Head of caudate nucleus (tissue), 42 donors: Measurements from ENCODE around the gene SLC46A2.

ENCODE experiments used
- DNase-seq, 42 donors: peaks; one replicate each; pipeline versions ENCODE4 v3.0.0 to v3.0.0-alpha.2; 2020 to 2021; ENCODE audit warnings: mixed read lengths in 7 of 42
- intact Hi-C: fragments of 100-400 bp; cut with DNase I; formaldehyde crosslinking; loops from one replicate; pipeline ENCODE4 v1.15.0; 2022

SLC46A2 gene

DNA sequence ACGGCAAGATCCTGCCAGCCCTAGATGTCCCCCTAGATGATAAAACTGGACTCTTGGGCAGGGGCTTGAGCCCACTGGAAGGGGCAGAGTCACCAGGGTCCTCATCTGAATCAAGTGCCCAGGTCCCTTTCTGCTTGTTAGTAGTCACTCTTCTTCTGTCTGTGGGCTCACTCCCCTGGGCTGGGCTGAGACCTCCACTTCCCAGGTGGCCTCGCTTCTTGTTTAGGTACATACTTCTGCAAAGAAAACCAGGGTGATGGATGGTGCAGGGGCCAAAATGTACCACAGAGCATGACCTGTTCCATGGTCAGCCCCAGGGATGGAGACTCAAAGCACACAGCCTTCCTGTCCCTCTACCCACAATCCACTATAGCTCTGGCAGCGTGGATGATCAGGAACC is 845 bp upstream of the SLC46A2 start:
- no peak for DNase-seq
- intact Hi-C loops = no loop called here

DNA sequence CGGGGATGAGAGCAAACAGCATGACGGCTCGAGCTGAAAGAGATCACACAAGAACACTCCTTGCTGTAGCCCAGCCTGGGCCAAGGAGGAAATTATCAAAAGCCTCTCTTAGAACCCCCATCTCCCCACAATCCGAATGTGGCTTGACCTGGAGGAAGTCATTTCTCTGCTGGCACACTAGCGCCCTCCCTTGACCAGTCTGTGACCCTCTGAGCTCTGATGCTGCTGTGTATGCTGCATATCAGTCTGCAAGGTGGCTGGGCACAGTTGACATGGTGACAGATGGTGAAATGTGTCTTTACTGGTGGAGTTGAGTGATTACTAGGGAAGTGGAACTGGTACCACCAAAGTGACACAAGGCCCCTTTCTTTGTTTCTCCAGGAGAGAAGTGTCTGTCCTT is 3.3 kb downstream of the SLC46A2 start:
- peak in 22 of 42 donors; percentile 9 to 60 (median 24) for DNase-seq
- intact Hi-C loops = no loop called here

DNA sequence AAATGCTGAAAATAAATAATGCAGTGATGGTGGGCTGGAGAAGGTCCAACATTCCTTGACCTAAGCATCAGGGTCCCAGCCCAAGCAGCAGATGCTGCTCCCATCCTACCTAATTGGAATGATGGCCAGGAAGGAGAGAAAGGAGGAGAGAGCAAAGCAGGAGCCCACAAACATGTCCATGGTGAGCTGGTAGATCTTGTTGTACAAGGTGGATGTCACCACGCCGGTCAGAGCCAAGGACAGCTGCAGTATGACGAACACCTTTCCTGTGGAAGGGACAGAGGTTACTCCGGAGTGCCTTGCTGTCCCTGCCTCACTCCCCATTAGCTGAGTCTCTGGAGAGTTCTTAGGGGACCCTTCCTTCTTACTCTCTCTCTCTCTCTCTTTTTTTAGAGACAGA is 4.3 kb downstream of the SLC46A2 start:
- intact Hi-C loops = no loop called here
- DNase-seq = no peak

DNA sequence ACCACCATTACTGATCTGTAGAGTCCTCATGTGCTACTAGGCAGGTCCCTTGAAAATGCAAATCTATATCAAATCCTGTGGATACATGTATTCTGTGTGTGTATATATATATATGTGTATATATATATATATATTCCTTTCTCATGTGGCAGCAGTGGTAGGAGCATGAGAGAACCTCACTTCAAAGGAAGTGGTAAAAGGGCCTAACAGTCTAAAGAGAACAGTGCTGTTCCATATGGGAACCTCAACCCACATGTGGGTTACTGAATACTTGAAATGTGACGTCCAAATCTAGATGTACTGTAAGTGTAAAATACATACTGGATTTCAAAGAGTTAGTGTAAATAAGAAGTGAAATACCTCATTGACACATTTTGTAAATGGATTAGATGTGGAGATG is 5.4 kb downstream of the SLC46A2 start:
- no peak for DNase-seq
- intact Hi-C loops = no loop called here

DNA sequence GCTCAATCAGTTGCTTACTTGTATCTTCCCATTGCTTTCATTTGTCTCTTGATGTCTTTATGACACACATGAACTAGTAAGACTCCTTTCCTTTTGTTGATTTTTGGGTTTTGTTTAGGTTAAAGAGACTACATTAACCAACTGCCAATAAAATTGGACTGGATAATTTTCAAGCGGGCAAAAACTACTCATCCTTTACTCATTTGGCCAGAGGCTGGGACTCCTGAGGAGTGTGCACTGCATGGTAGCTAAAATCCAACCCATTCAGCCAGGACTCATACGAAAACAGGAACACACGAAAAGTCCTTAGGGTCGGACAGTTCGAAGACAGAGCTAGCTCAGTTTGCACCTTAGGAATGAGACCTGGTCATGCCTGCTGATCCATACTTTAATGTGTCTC is 6.0 kb downstream of the SLC46A2 start:
- intact Hi-C loops = no loop called here
- DNase-seq = no peak

DNA sequence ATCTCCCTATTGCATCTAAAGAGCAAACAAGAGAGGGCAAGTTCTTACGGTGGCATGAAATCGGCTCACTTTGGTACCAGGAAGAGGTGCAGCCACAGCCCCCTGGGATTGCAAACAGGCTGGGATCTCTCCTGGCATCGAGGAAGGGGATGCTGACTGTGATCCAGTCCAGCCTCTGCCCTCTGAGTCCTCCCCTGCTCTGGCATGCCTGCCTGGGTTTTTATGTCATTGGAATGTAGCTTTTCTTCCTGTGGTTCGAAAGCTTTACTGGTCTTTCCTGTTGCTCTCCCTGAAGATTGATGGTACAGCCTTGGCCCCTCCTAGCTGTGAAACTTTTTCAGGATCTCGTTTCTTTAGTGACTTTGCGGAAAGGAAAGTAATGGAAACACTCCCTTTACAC is 6.6 kb downstream of the SLC46A2 start:
- intact Hi-C loops = no loop called here
- DNase-seq = no peak

DNA sequence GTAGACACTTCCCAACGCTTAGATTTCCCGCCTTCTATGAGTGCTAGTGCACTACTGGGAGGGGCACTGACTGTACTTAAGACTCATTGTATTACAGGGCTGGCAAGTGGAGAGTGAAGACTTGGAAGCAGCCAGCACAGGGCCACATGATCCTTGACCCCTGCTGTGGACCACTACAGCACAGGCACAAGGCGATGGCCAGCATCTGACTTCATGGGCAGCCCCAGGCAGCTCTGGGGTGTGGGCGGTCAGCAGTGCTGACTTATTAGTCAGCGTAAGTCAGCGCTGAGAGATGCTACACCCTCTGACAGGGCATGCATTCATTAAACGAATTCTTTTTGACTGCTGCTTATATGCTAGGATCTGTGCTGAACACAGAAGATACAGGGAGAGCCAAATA is 9.3 kb downstream of the SLC46A2 start:
- intact Hi-C loops = no loop called here
- no peak for DNase-seq

DNA sequence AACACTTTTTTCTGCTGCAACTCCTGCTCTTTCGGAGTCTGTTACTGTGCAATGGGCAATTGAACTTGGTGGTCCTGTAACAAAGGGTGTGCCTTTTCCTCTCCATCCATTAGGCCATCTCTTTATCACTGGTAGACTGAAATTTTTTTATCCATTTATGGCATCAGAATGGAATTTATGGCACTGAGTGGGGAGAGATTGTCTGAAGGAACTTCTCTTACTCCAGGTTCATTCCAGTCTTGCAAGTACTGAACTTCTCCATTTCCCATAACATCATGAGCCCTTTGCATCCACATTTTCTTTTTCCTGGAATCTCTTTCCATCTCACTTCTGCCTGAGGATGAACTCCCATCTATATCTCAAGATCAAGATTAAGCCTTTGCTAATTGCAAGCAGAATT is 10.0 kb downstream of the SLC46A2 start:
- DNase-seq = no peak
- intact Hi-C loops = no loop called here

DNA sequence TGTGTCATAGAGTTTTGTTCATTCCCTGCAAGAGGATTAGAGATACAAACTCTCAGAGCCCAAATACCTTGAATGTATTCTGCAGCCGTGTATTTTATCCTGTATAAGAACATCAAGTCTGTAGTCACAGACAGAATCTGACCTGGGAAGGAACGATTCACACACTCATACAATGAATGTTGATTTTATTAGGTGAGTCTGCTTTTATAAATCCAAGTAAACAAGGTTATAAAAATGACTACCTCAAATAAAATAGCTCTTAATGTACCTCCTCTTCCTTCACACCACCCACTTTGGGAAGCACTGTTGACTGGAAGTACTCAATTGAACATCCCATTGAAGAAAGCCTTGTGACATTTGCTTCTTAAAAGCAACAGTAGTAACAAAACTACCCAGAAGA is 11.9 kb downstream of the SLC46A2 start:
- intact Hi-C loops = no loop called here
- no peak for DNase-seq

DNA sequence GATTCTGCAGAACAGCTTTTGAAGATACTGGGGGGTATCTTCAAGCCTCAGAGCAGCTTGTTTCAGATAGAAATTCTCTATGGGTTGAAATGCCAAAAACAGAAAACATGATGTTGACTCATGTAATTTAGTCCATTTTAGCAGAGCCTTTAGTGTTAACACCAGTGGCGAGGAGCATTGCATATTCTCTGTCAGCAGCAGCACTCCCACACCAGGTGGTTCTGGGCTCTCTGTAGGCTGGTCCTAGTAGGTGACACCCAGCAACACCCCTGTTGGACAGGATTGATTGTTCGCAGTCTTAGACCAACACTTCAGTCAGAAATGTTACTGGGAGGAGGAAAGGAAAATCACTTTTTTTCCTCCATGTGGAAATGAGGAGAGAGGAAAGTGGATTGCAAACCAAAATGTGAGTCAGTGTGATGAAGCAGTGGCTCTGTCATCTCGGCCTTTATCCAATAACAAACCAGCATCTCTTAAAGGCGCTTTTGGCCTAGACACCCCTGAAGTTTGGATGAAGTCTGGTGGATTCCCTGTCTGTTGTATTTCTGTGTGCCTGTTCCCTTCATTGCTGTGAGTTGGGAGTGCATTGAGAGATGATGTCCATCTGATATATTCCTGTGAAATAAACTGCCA is 16.8 kb downstream of the SLC46A2 start:
- intact Hi-C loops = no loop called here
- DNase-seq = no peak

DNA sequence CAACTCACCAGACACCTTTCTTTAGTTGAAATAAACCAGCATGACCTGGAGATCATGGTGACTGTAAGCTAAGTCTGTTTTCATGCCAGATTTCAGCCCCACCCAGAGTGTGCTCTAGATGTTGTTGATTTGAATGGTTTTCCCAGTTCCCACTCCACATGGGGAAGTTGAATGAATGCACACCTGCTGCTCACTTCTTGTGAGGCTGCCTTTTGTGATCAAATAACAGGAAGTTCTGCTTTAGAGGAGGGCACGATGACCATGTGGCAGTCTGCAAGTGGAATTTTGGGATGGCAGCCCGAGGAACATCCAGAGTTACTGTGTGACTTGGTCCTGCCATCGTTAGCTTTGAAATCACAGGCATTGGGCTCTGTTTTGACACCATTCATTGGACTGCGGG is 18.7 kb downstream of the SLC46A2 start:
- no peak for DNase-seq
- intact Hi-C loops = no loop called here

DNA sequence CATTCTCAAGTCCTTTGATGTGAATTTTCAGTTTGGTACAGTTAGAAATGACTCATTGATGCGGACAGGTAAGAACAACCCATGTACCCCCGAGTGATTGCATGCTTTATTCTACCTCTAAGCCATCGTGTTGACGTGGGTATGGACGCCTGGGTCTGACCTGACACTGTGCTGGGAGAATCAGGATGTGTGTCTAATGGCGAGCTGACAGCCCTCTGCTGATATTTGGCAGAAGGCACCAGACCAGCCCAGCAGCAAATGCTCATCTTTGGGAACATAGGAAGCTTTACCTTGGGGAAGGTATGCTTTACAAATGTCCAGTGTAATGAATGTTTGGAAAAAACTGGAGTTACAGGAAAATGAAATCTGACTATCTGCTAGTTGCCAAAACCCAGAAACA is 20.1 kb downstream of the SLC46A2 start:
- intact Hi-C loops = no loop called here
- no peak for DNase-seq

DNA sequence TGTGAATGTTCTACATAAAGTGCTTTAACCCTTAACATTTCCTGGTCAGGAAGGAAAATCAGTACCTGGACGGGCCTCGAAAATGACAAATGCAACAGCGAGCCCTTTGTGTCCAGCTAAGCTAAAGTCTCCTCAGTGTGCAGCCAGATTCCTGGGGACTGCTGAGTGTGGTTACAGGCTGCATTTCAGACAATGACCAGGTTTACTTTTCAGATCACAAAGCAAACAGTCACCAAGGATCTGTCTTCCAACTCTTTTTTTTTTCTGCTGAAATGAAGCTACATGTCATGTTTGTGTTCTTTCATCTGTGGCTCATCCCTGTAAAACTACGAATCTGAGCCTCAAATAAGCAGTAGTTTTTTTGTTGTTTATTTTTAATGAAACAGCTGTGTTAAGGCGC is 20.8 kb downstream of the SLC46A2 start:
- no peak for DNase-seq
- intact Hi-C loops = no loop called here

DNA sequence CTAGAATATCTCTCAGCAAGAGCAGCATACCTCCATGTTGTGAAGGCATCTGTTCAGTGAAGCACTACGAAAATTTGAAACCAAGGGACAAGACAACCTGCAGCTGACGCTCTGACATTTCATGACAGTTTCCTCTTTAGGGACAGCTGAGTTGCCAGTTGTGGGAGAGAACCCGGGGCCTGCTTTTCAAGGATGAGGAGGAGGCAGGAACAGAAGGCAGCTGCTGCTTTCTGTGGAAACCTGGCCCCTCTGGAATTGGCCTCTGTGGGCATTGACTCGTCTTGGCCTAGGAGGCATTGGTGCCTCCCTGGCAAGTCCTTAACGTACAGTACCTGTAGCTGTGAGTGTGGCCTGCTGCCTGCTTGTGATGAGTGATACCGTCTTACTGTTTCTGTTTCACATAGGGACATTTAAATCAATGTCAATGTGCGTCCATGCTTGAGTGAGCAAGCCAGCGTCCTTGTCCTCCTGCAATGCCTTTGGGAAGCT is 21.6 kb downstream of the SLC46A2 start:
- intact Hi-C loops = no loop called here
- no peak for DNase-seq

DNA sequence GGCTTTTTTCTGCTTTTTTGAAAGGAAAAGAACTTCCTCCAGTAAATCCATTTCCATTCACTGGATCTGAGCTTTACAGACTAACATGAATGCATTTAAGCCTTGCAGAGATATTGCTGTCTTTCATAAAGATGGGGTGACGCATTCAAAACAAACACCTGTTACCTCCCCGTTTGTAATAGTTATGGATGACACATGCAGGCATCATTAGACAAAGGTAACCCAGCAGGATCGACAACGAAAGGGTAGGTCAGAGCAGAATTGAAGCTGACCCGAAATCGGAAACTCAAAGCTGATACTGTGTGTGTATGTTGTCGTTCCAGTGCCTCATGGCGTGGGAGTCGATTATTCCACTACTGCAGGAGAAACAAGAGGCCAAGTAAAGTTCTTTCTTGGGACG is 22.2 kb downstream of the SLC46A2 start:
- intact Hi-C loops = no loop called here
- no peak for DNase-seq

DNA sequence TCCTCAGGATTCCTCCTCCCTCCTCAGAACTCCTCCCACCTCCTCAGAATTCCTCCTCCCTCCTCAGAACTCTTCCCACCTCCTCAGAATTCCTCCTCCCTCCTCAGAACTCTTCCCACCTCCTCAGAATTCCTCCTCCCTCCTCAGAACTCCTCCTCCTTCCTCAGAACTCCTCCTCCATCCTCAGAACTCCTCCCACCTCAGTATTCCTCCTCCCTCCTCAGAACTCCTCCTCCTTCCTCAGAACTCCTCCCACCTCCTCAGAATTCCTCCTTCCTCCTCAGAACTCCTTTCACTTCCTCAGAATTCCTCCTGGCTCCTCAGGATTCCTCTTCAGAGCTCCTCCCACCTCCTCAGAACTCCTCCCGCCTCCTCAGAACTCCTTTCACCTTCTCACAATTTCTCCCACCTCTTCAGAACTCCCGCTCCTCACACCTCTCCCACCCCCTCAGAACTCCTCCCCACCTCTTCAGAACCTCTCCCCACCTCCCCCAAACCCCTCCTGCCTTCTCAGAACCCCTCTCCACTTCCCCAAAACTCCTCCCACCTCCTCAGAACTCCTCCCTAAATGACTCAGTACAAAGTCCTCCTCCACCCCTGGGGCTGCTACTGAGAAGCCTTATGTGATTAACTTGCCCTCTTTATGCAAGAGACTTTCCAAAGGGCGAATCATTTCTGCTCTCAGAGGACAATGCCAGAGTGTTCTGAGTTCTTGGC is 23.2 kb downstream of the SLC46A2 start:
- intact Hi-C loops = no loop called here
- no peak for DNase-seq

DNA sequence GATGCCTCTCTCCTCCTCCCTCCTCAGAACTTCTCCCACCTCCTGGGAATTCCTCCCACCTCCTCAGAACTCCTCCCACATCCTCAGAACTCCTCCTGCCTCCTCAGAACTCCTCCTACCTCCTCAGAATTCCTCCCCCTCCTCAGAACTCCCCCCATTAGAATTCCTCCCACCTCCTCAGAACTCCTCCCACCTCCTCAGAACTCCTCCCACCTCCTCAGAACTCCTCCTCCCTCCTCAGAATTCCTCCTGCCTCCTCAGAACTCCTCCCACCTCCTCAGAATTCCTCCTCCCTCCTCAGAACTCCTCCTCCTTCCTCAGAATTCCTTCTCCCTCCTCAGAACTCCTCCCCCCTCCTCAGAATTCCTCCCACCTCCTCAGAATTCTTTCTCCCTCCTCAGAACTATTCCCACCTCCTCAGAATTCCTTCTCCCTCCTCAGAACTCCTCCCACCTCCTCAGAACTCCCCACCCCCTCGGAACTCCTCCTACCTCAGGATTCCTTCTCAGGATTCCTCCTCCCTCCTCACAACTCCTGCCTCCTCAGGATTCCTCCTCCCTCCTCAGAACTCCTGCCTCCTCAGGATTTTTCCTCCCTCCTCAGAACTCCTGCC is 23.9 kb downstream of the SLC46A2 start:
- DNase-seq = no peak
- intact Hi-C loops = no loop called here

DNA sequence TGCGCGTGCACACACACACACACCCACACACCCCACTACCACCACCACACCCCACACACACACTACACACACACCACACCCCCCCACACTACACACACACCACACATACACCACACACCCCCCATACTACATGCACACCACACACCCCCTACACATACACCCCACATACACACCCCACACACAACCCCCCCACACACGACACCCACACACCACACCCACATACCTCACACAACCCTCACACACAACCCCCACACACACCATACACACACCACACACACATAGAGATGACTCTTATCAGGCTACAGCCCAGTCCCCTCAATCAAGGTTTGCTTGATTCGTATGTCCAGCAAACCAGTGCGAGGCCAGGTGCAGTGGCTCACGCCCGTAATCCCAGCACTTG is 25.7 kb downstream of the SLC46A2 start:
- DNase-seq = no peak
- intact Hi-C loops = no loop called here

DNA sequence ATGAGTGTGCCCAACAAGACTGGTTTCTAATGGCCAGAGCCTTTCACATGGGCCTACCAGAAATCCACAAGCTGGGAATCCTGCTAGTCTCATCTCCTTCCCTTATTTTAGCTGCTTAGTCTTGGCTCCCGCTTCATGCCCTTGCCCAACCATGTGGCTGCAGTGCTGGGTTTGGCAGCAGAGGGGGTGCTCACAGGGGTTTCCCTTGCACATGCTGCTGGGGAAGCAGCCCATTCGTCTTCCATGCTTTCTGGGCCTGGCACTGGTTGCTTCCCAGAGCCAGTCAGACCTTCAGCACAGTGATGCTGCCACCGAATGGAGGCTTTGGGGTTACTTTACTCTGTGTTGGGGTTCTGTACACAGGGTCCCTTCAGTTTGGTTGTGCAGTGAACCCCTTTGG is 26.3 kb downstream of the SLC46A2 start:
- intact Hi-C loops = no loop called here
- no peak for DNase-seq

DNA sequence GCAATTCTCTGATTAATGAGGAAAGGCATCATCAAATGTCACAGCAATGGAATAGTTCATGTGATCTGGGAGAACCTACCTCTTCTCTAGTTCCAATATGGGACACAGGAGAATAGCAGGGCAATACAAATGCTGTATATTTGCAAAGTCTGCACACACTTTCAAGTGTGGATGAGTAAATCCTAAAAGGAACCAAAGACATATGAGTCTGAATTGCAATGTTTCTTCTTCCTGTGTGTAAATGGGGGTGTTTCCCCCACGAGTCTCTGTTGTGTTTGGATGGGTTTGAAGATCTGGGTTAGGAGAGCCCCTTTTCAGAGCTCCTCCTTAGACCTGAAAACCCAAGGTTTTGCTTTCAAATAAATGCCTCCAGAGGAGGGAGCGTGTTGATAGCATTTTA is 26.9 kb downstream of the SLC46A2 start:
- intact Hi-C loops = no loop called here
- DNase-seq = no peak

DNA sequence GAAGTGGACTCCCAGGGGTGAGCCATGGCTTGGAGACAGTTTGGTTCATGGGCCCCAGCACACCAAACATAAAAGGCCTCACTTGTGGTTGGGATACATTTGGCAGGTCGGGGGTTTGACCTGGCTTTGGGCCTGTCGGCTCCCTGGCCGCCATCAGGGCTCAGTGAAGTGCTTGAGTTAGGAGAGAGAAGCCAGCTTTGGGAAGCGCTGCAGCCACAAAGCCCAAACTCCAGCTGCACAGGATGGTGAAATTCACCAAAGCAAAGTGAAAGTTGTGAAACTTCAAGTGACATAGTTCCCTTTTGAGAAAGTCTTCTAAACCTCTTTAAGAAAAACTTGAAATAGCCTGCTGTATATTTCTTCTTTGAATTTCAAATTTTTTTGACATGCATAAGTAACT is 27.5 kb downstream of the SLC46A2 start:
- DNase-seq = peak in 3 of 42 donors; percentile 15 to 27 (median 15)
- intact Hi-C loops = no loop called here
